ENCODE results near the gene CPLX1. TPM values are rescaled to one million over a fixed set of nuclear protein-coding genes. Genes with fewer than 3 reads are reported as not detected.
A peak's percentile ranks its signal among the peaks of the same experiment; 100 is the strongest.

The CPLX1 gene
- total and polyA plus RNA-seq, 12 donors = 1.7 to 25.3 (median 7.5) TPM

DNA sequence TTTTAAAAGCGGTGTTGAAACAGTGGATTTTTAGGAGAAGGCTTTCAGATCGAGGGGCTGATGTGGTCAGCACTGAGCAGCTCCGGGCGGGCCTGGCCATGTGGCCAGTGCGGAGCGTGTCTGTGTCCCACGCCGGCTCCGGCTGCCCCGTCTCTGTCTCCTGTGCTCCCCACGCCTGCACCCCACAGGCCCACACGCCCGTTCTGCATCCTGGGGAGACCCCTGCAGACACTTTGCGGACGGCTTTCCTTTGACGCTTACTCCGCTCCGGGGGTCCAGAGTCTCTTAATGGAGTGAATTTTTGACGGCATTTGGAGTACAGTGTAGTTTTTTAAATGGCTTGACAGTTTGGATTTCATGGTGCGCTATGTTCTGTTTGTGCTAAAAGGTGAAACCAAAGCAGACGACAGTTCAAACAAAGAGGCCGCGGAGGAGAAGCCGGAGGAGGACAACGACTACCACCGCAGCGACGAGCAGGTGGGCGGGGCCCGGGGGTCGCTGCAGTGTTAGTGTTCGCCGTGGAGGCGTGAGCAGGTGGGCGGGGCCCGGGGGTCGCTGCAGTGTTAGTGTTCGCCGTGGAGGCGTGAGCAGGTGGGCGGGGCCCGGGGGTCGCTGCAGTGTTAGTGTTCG, 81.6 kb downstream of the CPLX1 start:
- H3K36me3 ChIP-seq (replicated peaks in 1 of 2) = peaks cover 0 to 24% of the 10 kb centered on the region in 2 donors
- no peak for DNase-seq
- no peak overlapping the region for H3K27ac ChIP-seq
- H3K9me3 ChIP-seq (replicated peaks in 1 of 3) = no peaks in the 10 kb centered on the region
- no peaks in the 10 kb centered on the region for H3K27me3 ChIP-seq
- intact Hi-C loops (cut with DNase I) = no loop called here
- 90 to 94% (median 92%) methylated on average over 32 to 36 of the region's 44 CpGs for WGBS, 4 donors
- TF ChIP-seq POLR2A (IDR thresholded peaks at IDR 0.05) = no peak
- TF ChIP-seq, protein P1, sequence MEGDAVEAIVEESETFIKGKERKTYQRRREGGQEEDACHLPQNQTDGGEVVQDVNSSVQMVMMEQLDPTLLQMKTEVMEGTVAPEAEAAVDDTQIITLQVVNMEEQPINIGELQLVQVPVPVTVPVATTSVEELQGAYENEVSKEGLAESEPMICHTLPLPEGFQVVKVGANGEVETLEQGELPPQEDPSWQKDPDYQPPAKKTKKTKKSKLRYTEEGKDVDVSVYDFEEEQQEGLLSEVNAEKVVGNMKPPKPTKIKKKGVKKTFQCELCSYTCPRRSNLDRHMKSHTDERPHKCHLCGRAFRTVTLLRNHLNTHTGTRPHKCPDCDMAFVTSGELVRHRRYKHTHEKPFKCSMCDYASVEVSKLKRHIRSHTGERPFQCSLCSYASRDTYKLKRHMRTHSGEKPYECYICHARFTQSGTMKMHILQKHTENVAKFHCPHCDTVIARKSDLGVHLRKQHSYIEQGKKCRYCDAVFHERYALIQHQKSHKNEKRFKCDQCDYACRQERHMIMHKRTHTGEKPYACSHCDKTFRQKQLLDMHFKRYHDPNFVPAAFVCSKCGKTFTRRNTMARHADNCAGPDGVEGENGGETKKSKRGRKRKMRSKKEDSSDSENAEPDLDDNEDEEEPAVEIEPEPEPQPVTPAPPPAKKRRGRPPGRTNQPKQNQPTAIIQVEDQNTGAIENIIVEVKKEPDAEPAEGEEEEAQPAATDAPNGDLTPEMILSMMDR (IDR thresholded peaks at IDR 0.05) = no peak
- H3K4me3 ChIP-seq = no peak overlapping the region
- no peaks in the 10 kb centered on the region for H3K4me1 ChIP-seq (replicated peaks in 1 of 2)

GRCh38 chr4:743463-744211, 82.3 kb downstream of the CPLX1 start:
- H3K4me3 ChIP-seq = no peak overlapping the region
- peaks cover 0 to 29% of the 10 kb centered on the region in 2 donors for H3K36me3 ChIP-seq (replicated peaks in 1 of 2)
- no peaks in the 10 kb centered on the region for H3K27me3 ChIP-seq
- no peaks in the 10 kb centered on the region for H3K4me1 ChIP-seq (replicated peaks in 1 of 2)
- WGBS, 4 donors = 73 to 85% (median 82%) methylated on average over 22 of the region's 22 CpGs
- H3K27ac ChIP-seq = no peak overlapping the region
- no peak for DNase-seq
- H3K9me3 ChIP-seq (replicated peaks in 1 of 3) = no peaks in the 10 kb centered on the region
- intact Hi-C loops (cut with DNase I) = no loop called here
- TF ChIP-seq, protein P1 (IDR thresholded peaks at IDR 0.05) = no peak
- no peak for TF ChIP-seq POLR2A (IDR thresholded peaks at IDR 0.05)

DNA sequence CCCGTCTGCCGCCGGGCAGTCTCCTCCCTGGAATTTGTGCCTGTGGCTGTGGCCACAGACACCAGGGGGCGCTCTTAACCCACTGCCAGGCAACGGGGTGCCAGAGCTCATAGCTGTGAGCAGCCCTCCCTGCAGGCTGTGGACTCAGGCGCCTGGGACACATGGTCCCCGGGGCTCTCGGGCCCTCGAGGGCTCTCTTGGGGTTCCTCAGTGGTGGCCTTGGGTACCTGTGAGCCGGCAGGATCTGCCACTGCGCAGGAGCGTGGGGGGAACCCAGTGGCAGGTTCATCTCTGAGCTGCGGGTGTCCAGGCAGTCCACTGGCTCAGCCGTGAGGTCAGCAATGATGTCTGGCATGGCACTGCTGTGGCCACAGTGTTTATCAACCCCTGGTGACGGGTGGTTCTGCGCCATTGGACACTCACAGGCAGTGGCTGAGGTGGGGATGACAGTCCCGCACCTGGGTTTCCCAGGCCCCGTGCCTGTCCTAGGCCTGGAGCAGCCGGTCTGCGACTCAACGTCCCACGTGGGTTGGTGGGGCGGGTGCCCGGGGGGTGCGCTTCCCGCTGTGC, 83.1 kb downstream of the CPLX1 start:
- Histone ChIP-seq H3K36me3 (replicated peaks in 1 of 2) (peaks cover 0 to 31% of the 10 kb centered on the region in 2 donors), H3K27ac (no peak overlapping the region), H3K4me3 (no peak overlapping the region), H3K27me3 (no peaks in the 10 kb centered on the region), H3K9me3 (replicated peaks in 1 of 3) (no peaks in the 10 kb centered on the region), H3K4me1 (replicated peaks in 1 of 2) (no peaks in the 10 kb centered on the region)
- DNase-seq = peak; percentile 75 to 86 (median 80)
- intact Hi-C loops (cut with DNase I) = no loop called here
- WGBS, 4 donors = 55 to 83% (median 72%) methylated on average over 7 to 26 of the region's 26 CpGs
- no peak for TF ChIP-seq POLR2A (IDR thresholded peaks at IDR 0.05)
- TF ChIP-seq, protein P1 (IDR thresholded peaks at IDR 0.05) = peak; percentile 79 to 92 (median 86)

- peaks cover 0 to 37% of the 10 kb centered on the region in 2 donors for H3K36me3 ChIP-seq (replicated peaks in 1 of 2)
- H3K27ac ChIP-seq = no peak overlapping the region
- H3K4me1 ChIP-seq (replicated peaks in 1 of 2) = no peaks in the 10 kb centered on the region
- WGBS, 4 donors = 67 to 77% (median 73%) methylated on average over 17 to 21 of the region's 21 CpGs
- no peak overlapping the region for H3K4me3 ChIP-seq
- no peaks in the 10 kb centered on the region for H3K9me3 ChIP-seq (replicated peaks in 1 of 3)
- no peaks in the 10 kb centered on the region for H3K27me3 ChIP-seq
- DNase-seq = no peak
- TF ChIP-seq, protein P1 (IDR thresholded peaks at IDR 0.05) = no peak
- no peak for TF ChIP-seq POLR2A (IDR thresholded peaks at IDR 0.05)
- intact Hi-C loops (cut with DNase I) = no loop called here
Observed at GRCh38 chr4:742096-742741, 83.7 kb downstream of the CPLX1 start.

All from adrenal gland (tissue), 12 donors.